Ovary (tissue), 3 donors: ENCODE results near the gene PHF2.

Experiments
- CTCF ChIP-seq, 3 donors: fragments of 450-650 bp in 2 of 3; fragments of 200-600 bp in 1 of 3; IDR thresholded peaks; one replicate each; pipeline versions ENCODE4 v1.5.1 to v1.8.0; 2016 to 2022; ENCODE audit warnings: antibody characterized with exemption in 3 of 3, mild to moderate bottlenecking in 1 of 3
- EP300 ChIP-seq: sonication (generic); formaldehyde crosslinking; IDR thresholded peaks from one replicate; pipeline ENCODE4 v1.6.1; 2017; ENCODE audit warnings: antibody characterized with exemption
- POLR2A ChIP-seq: fragments of 450-650 bp; IDR thresholded peaks from one replicate; pipeline ENCODE4 v1.6.1; 2017; ENCODE audit warnings: antibody characterized with exemption, mild to moderate bottlenecking, moderate library complexity
- donor health status: DM: no; HTN: no; CAD: no.

DNA sequence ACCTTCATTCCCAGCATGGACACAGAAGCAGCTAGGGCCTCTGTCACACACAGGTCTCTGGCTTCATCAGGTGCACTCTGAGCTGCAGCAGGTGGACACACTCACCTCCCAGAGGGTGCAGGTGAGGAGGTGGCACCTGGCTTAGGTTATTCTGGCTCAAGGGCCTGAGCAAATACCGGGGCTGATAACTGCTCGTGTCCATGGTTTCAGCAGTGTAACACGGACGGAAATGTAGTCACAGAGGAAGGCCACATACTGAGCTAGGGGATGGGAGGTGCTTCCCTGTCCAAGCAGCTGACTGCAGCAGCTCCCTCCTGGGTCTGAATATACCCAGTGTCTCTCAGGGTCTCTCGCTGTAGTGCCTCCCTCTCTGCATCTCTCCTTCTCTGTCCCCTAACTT is 5.7 kb downstream of the PHF2 start:
- no peak for TF ChIP-seq EP300
- no peak for TF ChIP-seq CTCF (IDR thresholded peaks at IDR 0.05)
- no peak for TF ChIP-seq POLR2A
